Gastroesophageal sphincter (tissue), 3 donors: ENCODE measurements around the gene TEX13A.
A peak's percentile ranks its signal among the peaks of the same experiment; 100 is the strongest.

Experiments
- CTCF ChIP-seq, 4 experiments: fragments of 200-600 bp in 2 of 4; fragments of 450-650 bp in 2 of 4; sonication (generic) in 1 of 4; IDR thresholded peaks; one replicate each; pipeline ENCODE4 v1.5.1; 2017 to 2019; ENCODE audit warnings: antibody characterized with exemption in 4 of 4, mild to moderate bottlenecking in 2 of 4, moderate library complexity in 2 of 4
- POLR2AphosphoS5 ChIP-seq: sonication (generic); formaldehyde crosslinking; IDR thresholded peaks from one replicate; pipeline ENCODE4 v1.6.1; 2017; ENCODE audit warnings: antibody characterized with exemption

- no peak for TF ChIP-seq POLR2AphosphoS5
- peak; percentile 33 to 87 (median 42) for TF ChIP-seq CTCF (IDR thresholded peaks at IDR 0.05)
These were observed 30.1 kb downstream of the TEX13A start for GRCh38 chrX:105190252-105190853.
